Measurements from ENCODE around the gene TBC1D21. TPM values are rescaled to one million over a fixed set of nuclear protein-coding genes. Genes with fewer than 3 reads are reported as not detected.

TBC1D21 gene
- total RNA-seq, 1 experiment from 2014 or later = not detected

DNA sequence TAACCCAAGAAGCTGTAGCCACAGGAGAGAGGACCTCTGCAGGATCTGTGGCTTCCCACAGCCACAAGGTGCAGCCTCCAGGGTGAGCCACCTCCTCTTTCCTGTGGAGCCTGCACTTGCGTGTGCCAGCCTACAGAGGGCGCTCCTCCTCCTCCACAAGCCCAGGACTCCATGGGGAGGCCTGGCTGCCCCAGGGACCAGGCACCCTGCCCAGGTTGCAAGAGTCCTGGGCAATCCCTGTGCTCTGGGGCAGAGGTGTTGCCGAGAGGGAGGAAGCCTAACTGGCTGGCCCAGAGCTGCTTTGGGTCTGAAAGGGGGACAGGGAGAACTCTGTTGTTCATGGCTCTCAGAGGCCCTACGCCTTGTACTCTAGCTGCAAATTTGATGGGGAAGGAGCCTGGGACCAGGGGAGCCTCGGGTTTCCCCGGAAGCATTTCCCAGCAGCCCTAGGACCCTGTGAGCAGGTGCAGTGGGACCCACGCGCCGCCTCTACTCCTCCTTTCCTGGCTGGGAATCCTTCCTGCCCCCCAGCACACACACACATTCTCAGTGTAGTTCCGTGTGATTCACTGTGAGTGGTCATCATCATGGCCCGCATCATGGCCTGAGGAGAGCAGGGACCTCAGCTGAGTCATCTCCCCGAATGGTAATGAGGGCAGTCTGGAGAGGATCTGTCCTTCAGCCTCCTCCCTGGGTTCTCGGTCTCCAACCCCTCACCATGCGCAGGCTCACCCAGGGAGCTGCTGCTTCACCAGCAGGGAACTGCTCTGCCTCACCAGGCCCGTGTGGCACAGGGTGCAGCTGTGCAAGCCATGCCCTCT is 24.3 kb downstream of the TBC1D21 start:
- POLR2A ChIA-PET = no interaction called here
- BruUV-seq (replicated peaks) = no TSS peak
- CTCF ChIA-PET = interaction anchor here (0.6 to 3.3 kb wide), 6 partner anchors 18 to 56 kb away, joined by 3 to 13 read pairs (median 3); partner anchors contain the start of gene TBC1D21
- no peaks in the 10 kb centered on the region for H3K9me3 Mint-ChIP-seq (ENCODE audit: unreplicated experiment)
- no peaks in the 10 kb centered on the region for H3K27me3 Mint-ChIP-seq (ENCODE audit: insufficient read depth, unreplicated experiment)
- H3K4me1 Mint-ChIP-seq (ENCODE audit: insufficient read depth, unreplicated experiment) = no peaks in the 10 kb centered on the region
- peak; percentile 88 for TF ChIP-seq CTCF (IDR thresholded peaks at IDR 0.05; ENCODE audit: unreplicated experiment)
- H3K4me3 Mint-ChIP-seq (ENCODE audit: unreplicated experiment) = no peak overlapping the region
- intact Hi-C loops (cut with micrococcal nuclease) = loop anchor here (1.0 kb wide), 1 partner anchor 67 kb away; no protein-coding TSS in a partner anchor
- DNase-seq (ENCODE audit: unreplicated experiment) = peak; percentile 80
- H3K36me3 Mint-ChIP-seq (ENCODE audit: insufficient read depth, unreplicated experiment) = no peaks in the 10 kb centered on the region
- no peak overlapping the region for H3K27ac Mint-ChIP-seq (ENCODE audit: low read depth, unreplicated experiment)

- ChIA-PET POLR2A (interaction anchor here (1.1 kb wide), 1 partner anchor 8 kb away, joined by 5 read pairs; no protein-coding TSS in a partner anchor), CTCF (interaction anchor here (0.6 to 3.3 kb wide), 2 partner anchors 25 to 198 kb away, joined by 4 to 13 read pairs; partner anchors contain the start of gene TBC1D21)
- no peaks in the 10 kb centered on the region for H3K36me3 Mint-ChIP-seq (ENCODE audit: insufficient read depth, unreplicated experiment)
- H3K27me3 Mint-ChIP-seq (ENCODE audit: insufficient read depth, unreplicated experiment) = peaks cover 4% of the 10 kb centered on the region
- H3K4me3 Mint-ChIP-seq (ENCODE audit: unreplicated experiment) = no peak overlapping the region
- BruUV-seq (replicated peaks) = no TSS peak
- DNase-seq (ENCODE audit: unreplicated experiment) = no peak
- H3K4me1 Mint-ChIP-seq (ENCODE audit: insufficient read depth, unreplicated experiment) = no peaks in the 10 kb centered on the region
- no peaks in the 10 kb centered on the region for H3K9me3 Mint-ChIP-seq (ENCODE audit: unreplicated experiment)
- TF ChIP-seq CTCF (IDR thresholded peaks at IDR 0.05; ENCODE audit: unreplicated experiment) = no peak
- intact Hi-C loops (cut with micrococcal nuclease) = no loop called here
- no peak overlapping the region for H3K27ac Mint-ChIP-seq (ENCODE audit: low read depth, unreplicated experiment)
Observed at GRCh38 chr15:73899197-73900094, 26.1 kb downstream of the TBC1D21 start.

DNA sequence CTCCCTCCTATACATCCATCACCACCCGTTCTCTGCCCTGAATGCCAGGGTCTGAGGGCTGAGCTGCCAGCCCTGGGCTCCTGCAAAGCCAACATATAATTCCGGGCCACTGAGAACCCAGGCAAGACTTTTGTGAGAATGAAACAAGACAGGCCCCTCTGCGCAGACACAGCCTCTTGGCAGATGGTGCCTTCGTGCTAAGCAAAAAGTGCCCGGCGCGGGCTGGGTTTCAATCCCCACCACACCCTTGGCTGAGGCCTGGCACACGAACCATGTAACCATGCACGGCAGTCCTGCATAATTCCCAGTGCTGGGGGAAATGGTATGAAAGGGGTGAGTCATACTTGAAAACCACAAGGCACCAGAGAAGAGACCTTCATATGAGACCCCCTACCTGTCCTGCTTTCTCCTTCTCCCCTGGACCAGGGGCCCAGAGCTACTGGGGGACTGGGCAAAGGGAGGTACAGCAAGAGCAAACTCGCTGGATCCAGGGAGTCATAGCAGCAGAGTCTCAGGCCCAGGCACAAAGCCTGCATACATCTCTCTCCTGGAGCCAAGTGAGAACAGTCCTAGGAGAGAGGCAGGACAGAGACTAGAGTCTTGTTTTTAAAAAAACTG is 26.8 kb downstream of the TBC1D21 start:
- TF ChIP-seq CTCF (IDR thresholded peaks at IDR 0.05; ENCODE audit: unreplicated experiment) = no peak
- intact Hi-C loops (cut with micrococcal nuclease) = no loop called here
- Mint-ChIP-seq H3K36me3 (ENCODE audit: insufficient read depth, unreplicated experiment) (no peaks in the 10 kb centered on the region), H3K4me3 (ENCODE audit: unreplicated experiment) (no peak overlapping the region), H3K27me3 (ENCODE audit: insufficient read depth, unreplicated experiment) (peaks cover 11% of the 10 kb centered on the region), H3K27ac (ENCODE audit: low read depth, unreplicated experiment) (no peak overlapping the region), H3K9me3 (ENCODE audit: unreplicated experiment) (no peaks in the 10 kb centered on the region), H3K4me1 (ENCODE audit: insufficient read depth, unreplicated experiment) (no peaks in the 10 kb centered on the region)
- DNase-seq (ENCODE audit: unreplicated experiment) = peak; percentile 37
- CTCF ChIA-PET = interaction anchor here (0.6 to 3.3 kb wide), 4 partner anchors 26 to 1117 kb away, joined by 3 to 13 read pairs (median 4); partner anchors contain the start of genes ADPGK and TBC1D21
- BruUV-seq (replicated peaks) = no TSS peak
- POLR2A ChIA-PET = interaction anchor here (1.1 kb wide), 1 partner anchor 9 kb away, joined by 5 read pairs; no protein-coding TSS in a partner anchor
